ENCODE data around the gene GNG4. TPM values are rescaled to one million over a fixed set of nuclear protein-coding genes. Genes with fewer than 3 reads are reported as not detected.
"Not testable (repeated sequence)": the region's sequence is repeated elsewhere in the genome, so short reads cannot be mapped to it uniquely, and the experiment has no call there.

GNG4 gene
- total and polyA plus RNA-seq, 2 donors (not counting 1 experiment from before 2014, with no cell fraction given), result 0.52 TPM; not detected in 1

GRCh38 chr1:235639226-235640205 is 10.1 kb downstream of the GNG4 start:
- TF ChIP-seq EZH2 (IDR thresholded peaks at IDR 0.05; ENCODE audit: borderline replicate concordance, insufficient read depth, low read depth, low read length, poor library complexity, severe bottlenecking), result no peak
- TF ChIP-seq CTCF (IDR thresholded peaks at IDR 0.05), result no peak
- Histone ChIP-seq H3K9ac (ENCODE audit: low read length) (no peak overlapping the region), H4K20me1 (ENCODE audit: control insufficient read depth, insufficient read depth, low read length, poor library complexity, severe bottlenecking) (no peaks in the 10 kb centered on the region), H3K4me2 (replicated peaks; ENCODE audit: low read depth, low read length, poor library complexity, severe bottlenecking) (no peak overlapping the region), H3K79me2 (ENCODE audit: control insufficient read depth, insufficient read depth, low read length) (no peaks in the 10 kb centered on the region), H3K4me1 (ENCODE audit: control insufficient read depth in 2 of 2, insufficient read depth in 2 of 2, low read length in 2 of 2) (peaks cover 11 to 12% of the 10 kb centered on the region in 2 donors), H3K27ac (ENCODE audit: low read length in 2 of 2) (no peak overlapping the region), H3K4me3 (ENCODE audit: control extremely low read depth in 1 of 5, extremely low read depth in 1 of 5, insufficient read depth in 1 of 5, low read depth in 2 of 5, low read length in 4 of 5) (no peak overlapping the region), H2AFZ (ENCODE audit: insufficient read depth, low read depth, low read length, poor library complexity, severe bottlenecking) (no peak overlapping the region), H3K36me3 (replicated peaks in 1 of 2; ENCODE audit: control extremely low read depth in 1 of 2, control insufficient read depth in 1 of 2, extremely low read depth in 1 of 2, insufficient read depth in 2 of 2, low read length in 1 of 2) (no peaks in the 10 kb centered on the region), H3K9me3 (ENCODE audit: control extremely low read depth in 1 of 3, control insufficient read depth in 2 of 3, insufficient read depth in 1 of 3, low read length in 2 of 3) (peaks cover 0 to 2% (median 0%) of the 10 kb centered on the region in 3 donors), H3K27me3 (replicated peaks in 1 of 4; ENCODE audit: control extremely low read depth in 1 of 4, control insufficient read depth in 3 of 4, insufficient read depth in 4 of 4, low read length in 3 of 4) (peaks cover 0 to 28% (median 3%) of the 10 kb centered on the region in 4 experiments)
- POLR2A ChIA-PET, result no interaction called here
- CTCF ChIA-PET, result no interaction called here
- no peak for ATAC-seq (ENCODE audit: low read depth)
- intact Hi-C loops (cut with micrococcal nuclease), result no loop called here
- no peak for DNase-seq
- Mint-ChIP-seq H3K27me3 (peaks cover 43% of the 10 kb centered on the region), H3K4me3 (no peak overlapping the region), H3K9me3 (ENCODE audit: insufficient read depth) (no peaks in the 10 kb centered on the region), H3K27ac (no peak overlapping the region), H3K4me1 (peaks cover 16% of the 10 kb centered on the region)
- 90% methylated on average over 10 of the region's 14 CpGs for WGBS (ENCODE audit: insufficient coverage)

- H3K27me3 ChIP-seq (replicated peaks in 1 of 4; ENCODE audit: control extremely low read depth in 1 of 4, control insufficient read depth in 3 of 4, insufficient read depth in 4 of 4, low read length in 3 of 4), result peaks cover 0 to 27% (median 5%) of the 10 kb centered on the region in 4 experiments
- H3K4me2 ChIP-seq (replicated peaks; ENCODE audit: low read depth, low read length, poor library complexity, severe bottlenecking); intact Hi-C loops (cut with micrococcal nuclease); H2AFZ ChIP-seq (ENCODE audit: insufficient read depth, low read depth, low read length, poor library complexity, severe bottlenecking); H3K9me3 Mint-ChIP-seq (ENCODE audit: insufficient read depth); H3K79me2 ChIP-seq (ENCODE audit: control insufficient read depth, insufficient read depth, low read length); H3K9ac ChIP-seq (ENCODE audit: low read length); POLR2A ChIA-PET; CTCF ChIA-PET; DNase-seq; H4K20me1 ChIP-seq (ENCODE audit: control insufficient read depth, insufficient read depth, low read length, poor library complexity, severe bottlenecking); H3K36me3 ChIP-seq (replicated peaks in 1 of 2; ENCODE audit: control extremely low read depth in 1 of 2, control insufficient read depth in 1 of 2, extremely low read depth in 1 of 2, insufficient read depth in 2 of 2, low read length in 1 of 2); H3K27ac ChIP-seq (ENCODE audit: low read length in 2 of 2); ATAC-seq (ENCODE audit: low read depth); H3K9me3 ChIP-seq (ENCODE audit: control extremely low read depth in 1 of 3, control insufficient read depth in 2 of 3, insufficient read depth in 1 of 3, low read length in 2 of 3); H3K4me3 Mint-ChIP-seq; H3K27ac Mint-ChIP-seq; H3K4me3 ChIP-seq (ENCODE audit: control extremely low read depth in 1 of 5, extremely low read depth in 1 of 5, insufficient read depth in 1 of 5, low read depth in 2 of 5, low read length in 4 of 5): not testable (repeated sequence)
- peaks cover 42% of the 10 kb centered on the region for H3K27me3 Mint-ChIP-seq
- peaks cover 16% of the 10 kb centered on the region for H3K4me1 Mint-ChIP-seq
- H3K4me1 ChIP-seq (ENCODE audit: control insufficient read depth in 2 of 2, insufficient read depth in 2 of 2, low read length in 2 of 2), result peaks cover 11 to 12% of the 10 kb centered on the region in 2 donors
- WGBS (ENCODE audit: insufficient coverage), result no CpG with 5 or more reads among the region's 2 CpGs
These were observed 11.0 kb downstream of the GNG4 start for GRCh38 chr1:235638612-235639011.

Measured in B cell (primary cell).